Uterus (tissue), 2 donors: Measurements from ENCODE around the gene PID1.

Experiments
- CTCF ChIP-seq, 4 experiments: fragments of 200-600 bp in 2 of 4; fragments of 450-650 bp in 2 of 4; sonication (generic) in 2 of 4; IDR thresholded peaks; one replicate each; pipeline ENCODE4 v1.5.1; 2016 to 2019; ENCODE audit warnings: antibody characterized with exemption in 4 of 4, mild to moderate bottlenecking in 2 of 4, moderate library complexity in 1 of 4
- POLR2A ChIP-seq, 2 donors: fragments of 450-650 bp; IDR thresholded peaks; one replicate each; pipeline ENCODE4 v1.6.1; 2016; ENCODE audit warnings: antibody characterized with exemption in 2 of 2, mild to moderate bottlenecking in 1 of 2, moderate library complexity in 1 of 2

GRCh38 chr2:229111744-229112143 lies 159.3 kb downstream of the PID1 start:
- TF ChIP-seq CTCF (IDR thresholded peaks at IDR 0.05) (no peak), POLR2A (IDR thresholded peaks at IDR 0.05) (no peak)
